HG02943 (cell line): ENCODE results near the gene ARFGEF3.
"Not testable (repeated sequence)": the region's sequence is repeated elsewhere in the genome, so short reads cannot be mapped to it uniquely, and the experiment has no call there.

Experiments
- ATAC-seq: cut with Tn5 transposase; IDR thresholded peaks from one replicate; pipeline ENCODE4 v1.9.1; 2021; ENCODE audit warnings: mild to moderate bottlenecking, low read depth, moderate library complexity; ENCODE audit not compliant: unreplicated experiment

The ARFGEF3 gene, protein sequence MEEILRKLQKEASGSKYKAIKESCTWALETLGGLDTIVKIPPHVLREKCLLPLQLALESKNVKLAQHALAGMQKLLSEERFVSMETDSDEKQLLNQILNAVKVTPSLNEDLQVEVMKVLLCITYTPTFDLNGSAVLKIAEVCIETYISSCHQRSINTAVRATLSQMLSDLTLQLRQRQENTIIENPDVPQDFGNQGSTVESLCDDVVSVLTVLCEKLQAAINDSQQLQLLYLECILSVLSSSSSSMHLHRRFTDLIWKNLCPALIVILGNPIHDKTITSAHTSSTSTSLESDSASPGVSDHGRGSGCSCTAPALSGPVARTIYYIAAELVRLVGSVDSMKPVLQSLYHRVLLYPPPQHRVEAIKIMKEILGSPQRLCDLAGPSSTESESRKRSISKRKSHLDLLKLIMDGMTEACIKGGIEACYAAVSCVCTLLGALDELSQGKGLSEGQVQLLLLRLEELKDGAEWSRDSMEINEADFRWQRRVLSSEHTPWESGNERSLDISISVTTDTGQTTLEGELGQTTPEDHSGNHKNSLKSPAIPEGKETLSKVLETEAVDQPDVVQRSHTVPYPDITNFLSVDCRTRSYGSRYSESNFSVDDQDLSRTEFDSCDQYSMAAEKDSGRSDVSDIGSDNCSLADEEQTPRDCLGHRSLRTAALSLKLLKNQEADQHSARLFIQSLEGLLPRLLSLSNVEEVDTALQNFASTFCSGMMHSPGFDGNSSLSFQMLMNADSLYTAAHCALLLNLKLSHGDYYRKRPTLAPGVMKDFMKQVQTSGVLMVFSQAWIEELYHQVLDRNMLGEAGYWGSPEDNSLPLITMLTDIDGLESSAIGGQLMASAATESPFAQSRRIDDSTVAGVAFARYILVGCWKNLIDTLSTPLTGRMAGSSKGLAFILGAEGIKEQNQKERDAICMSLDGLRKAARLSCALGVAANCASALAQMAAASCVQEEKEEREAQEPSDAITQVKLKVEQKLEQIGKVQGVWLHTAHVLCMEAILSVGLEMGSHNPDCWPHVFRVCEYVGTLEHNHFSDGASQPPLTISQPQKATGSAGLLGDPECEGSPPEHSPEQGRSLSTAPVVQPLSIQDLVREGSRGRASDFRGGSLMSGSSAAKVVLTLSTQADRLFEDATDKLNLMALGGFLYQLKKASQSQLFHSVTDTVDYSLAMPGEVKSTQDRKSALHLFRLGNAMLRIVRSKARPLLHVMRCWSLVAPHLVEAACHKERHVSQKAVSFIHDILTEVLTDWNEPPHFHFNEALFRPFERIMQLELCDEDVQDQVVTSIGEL (N-terminal part only)

GRCh38 chr6:138161338-138162110 lies at the start of gene ARFGEF3:
Gene ARFGEF3 (plus strand): TSS chr6:138161939. CDS start chr6:138162087, 148 bp downstream.
- ATAC-seq: no peak

GRCh38 chr6:138113588-138114210 lies 48.0 kb upstream of the ARFGEF3 start:
- ATAC-seq: no peak

DNA sequence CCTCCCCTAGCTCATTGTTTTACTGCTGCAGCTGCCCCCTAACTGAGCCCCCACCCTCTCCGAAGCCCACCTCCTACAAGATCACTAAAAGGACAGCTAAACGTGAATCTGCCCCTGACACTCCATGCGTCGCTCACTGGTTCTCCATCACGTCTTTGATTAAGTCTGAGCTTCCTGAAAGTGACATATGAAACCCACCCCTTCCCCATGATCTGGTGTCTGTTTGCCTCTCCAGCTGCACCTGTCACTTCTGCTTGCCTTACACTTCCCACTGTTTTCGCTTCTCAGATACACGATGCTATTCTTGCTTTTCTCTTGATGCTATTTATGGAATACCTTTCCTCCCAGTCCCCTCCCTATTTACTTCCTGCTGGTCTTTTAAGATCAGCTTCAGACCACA lies 46.5 kb upstream of the ARFGEF3 start:
- ATAC-seq: no peak

DNA sequence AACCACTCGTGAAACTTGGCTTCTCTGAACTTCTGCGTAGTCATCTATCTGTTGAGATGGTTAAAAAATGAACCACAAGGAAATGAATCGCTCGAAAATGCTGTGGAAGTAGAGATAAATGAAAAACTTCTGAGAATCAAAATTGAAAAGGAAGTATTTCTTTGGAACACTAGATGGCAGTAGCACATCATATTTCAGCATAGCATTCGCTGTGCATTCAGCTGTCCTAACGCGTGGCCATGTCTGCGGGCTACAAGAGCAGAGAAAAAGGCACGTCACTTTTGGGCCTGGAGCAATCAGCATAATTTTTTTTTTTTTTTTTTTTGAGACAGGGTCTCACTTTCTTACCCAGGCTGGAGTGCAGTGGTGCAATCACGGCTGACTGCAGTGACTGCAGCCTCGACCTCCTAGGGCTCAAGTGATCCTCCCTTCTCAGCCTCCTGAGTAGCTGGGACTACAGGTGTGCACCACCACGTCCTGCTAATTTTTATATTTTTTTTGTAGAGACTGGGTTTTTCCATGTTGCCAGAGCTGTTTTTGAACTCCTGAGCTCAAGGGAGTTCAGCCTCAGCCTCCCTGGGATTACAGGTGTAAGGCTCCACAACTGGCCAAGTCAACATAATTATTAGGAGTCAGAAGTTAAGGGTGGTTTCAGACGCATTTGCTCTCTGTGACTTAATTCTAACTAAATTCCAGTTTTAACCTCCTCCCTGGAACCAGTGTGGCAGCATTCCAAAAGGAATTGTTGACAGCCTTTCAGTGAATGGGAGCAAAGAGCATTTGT lies 45.7 kb upstream of the ARFGEF3 start:
- ATAC-seq: no peak

- no peak for ATAC-seq
Measured at GRCh38 chr6:138116661-138116999, 45.1 kb upstream of the ARFGEF3 start.

DNA sequence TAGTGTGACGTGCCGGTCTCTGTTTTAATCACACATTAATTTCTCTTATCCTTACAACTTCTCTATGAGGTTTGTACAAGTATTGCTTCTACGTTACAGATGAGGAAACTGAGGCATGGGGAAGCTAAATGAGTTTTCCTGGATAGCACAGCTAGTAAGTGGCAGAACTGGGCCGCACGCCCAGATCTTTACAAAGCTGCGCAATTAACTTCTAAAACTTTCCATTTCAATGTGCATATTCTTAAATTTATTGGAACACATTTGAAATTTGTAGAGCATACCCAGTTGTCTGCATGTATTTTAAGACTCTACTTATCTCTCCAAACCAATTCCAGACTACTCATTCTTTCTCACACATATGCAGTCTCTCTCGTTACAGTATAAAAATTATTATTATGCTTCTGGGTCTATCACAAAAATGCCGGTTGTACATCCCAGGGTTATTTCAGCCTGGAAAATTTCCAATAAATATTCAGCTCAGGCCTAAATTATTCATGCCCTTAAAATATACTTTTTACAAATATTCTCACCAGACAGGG lies 44.3 kb upstream of the ARFGEF3 start:
- ATAC-seq: no peak

GRCh38 chr6:138119229-138119628 lies 42.5 kb upstream of the ARFGEF3 start:
- not testable (repeated sequence) for ATAC-seq

DNA sequence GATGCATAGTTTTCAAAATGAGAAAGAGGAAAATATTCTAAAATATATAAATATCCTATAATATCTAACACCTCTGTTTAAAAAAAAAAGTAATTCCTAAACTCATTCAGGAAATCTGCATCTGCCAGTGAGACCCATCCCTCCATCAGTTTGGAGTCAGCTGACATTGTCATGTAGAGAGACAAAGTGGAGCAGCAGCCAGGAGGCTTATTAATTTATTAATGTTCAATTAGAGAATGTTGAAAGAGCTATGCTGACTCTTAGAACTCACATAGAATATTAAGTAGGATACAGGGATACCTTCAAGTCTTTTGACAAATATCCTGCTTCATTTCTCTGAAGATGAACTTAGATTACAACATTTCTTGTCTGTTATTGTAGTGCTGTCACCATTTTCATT lies 41.8 kb upstream of the ARFGEF3 start:
- no peak for ATAC-seq

DNA sequence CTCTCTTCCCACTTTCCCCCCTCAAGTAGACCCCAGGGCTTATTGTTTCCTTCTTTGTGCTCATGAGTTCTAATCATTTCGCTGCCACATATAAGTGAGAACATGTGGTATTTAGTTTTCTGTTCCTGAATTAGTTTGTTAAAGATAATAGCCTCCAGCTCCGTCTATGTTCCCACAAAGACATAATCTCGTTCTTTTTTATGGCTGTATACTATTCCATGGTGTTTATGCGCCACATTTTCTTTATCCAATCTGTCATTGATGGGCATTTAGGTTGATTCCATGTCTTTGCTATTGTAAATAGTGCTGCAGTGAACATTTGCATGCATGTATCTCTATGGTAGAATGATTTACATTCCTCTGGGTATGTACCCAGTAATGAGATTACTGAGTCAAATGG lies 37.6 kb upstream of the ARFGEF3 start:
- no peak for ATAC-seq

GRCh38 chr6:138128096-138128495 lies 33.6 kb upstream of the ARFGEF3 start:
- ATAC-seq: no peak

GRCh38 chr6:138129190-138129589 lies 32.5 kb upstream of the ARFGEF3 start:
- ATAC-seq: no peak

GRCh38 chr6:138142806-138143205 lies 18.9 kb upstream of the ARFGEF3 start:
- no peak for ATAC-seq

- ATAC-seq: peak; percentile 76
Measured at GRCh38 chr6:138145402-138145801, 16.3 kb upstream of the ARFGEF3 start.

DNA sequence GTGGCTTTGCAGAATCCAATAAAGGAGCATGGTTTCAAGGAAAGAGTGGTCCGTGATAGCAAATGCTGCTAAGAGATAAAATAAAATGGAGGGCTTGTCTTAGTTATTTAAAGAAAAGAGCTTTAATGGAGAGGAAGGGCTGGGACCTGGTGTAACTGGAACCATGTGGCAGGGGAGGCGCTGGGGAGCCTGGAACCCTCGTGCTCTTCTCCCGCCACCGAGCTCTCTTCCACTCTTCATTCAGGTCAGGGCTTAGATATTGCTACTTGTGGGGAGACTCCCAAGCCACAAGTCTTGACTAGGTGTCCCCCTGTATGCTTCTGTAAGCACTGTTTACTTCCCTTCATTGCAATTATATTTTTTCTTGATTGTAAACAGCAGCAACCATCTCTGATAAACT lies 15.2 kb upstream of the ARFGEF3 start:
- no peak for ATAC-seq

DNA sequence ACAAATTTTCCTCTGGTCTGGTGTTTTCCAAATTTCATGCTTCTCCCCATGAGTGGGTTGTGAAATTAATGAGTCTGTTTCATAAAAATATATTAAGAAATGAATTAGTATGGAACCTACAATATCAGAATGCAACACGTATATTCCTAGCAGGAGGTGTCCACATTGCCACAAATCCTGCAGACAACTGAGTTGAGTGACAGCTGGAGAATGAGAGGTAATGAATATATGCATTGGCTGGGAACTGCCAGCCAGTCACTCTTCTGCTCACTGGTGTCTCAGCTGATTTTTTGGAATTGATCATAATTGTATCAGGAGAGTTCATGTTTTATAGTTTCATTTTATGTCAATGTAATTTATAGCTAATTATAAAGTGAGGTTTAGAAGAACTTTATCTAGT lies 6.3 kb upstream of the ARFGEF3 start:
- no peak for ATAC-seq

DNA sequence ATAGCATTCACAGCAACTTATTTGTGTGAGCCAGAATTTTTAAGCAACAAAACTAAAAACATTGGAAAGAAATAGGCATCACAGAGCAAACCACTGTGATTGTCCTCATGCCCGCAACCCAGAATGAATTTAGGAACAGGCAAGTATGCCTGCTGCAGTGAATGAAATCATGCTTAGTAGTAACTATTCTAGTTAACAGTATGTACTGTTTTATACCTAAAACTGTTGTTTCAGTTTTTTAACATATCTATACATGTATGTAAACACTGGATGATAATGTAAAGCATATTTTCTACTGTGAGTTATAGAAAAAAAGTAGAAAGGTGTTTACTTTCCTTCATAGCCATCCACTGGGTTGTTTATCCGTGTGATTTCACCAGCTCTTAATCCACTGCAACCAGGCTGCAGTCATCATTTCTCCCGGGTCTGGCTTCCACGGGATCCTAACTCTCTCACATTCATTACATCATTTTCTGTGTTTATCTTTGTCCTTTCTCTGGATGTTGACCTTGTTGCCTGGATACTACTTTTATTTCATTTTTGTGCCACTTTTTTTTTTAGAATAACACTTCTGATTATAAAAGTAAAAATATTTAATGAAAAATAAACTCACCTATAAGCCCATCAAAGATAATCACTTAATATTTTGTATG lies 3.6 kb upstream of the ARFGEF3 start:
- ATAC-seq: no peak

GRCh38 chr6:138159246-138159645 lies 2.5 kb upstream of the ARFGEF3 start:
- no peak for ATAC-seq
